NB4 (cell line): ENCODE data around the gene SYNM.

Experiments used
- DNase-seq: peaks from one replicate; pipeline ENCODE4 v3.0.0; 2010; ENCODE audit warnings: low read depth
- H3K4me3 ChIP-seq: one replicate; pipeline ENCODE4 v1.5.1; 2011; ENCODE audit warnings: mild to moderate bottlenecking, low read depth, low read length, moderate library complexity
- CTCF ChIP-seq: IDR thresholded peaks from one replicate; pipeline ENCODE4 v1.5.1; 2012; ENCODE audit warnings: low read depth, low read length
- MYC ChIP-seq: IDR thresholded peaks from 2 replicates; pipeline ENCODE4 v1.6.1; 2011; ENCODE audit warnings: low read depth, low read length
- POLR2A ChIP-seq: IDR thresholded peaks from 2 replicates; pipeline ENCODE4 v1.6.1; 2011; ENCODE audit warnings: mild to moderate bottlenecking; ENCODE audit not compliant: insufficient read length; ENCODE audit errors: extremely low read depth
- TF ChIP-seq, protein P1 (sequence below): IDR thresholded peaks from 2 replicates; pipeline ENCODE4 v1.6.1; 2011; ENCODE audit warnings: low read depth, low read length

The SYNM gene

DNA sequence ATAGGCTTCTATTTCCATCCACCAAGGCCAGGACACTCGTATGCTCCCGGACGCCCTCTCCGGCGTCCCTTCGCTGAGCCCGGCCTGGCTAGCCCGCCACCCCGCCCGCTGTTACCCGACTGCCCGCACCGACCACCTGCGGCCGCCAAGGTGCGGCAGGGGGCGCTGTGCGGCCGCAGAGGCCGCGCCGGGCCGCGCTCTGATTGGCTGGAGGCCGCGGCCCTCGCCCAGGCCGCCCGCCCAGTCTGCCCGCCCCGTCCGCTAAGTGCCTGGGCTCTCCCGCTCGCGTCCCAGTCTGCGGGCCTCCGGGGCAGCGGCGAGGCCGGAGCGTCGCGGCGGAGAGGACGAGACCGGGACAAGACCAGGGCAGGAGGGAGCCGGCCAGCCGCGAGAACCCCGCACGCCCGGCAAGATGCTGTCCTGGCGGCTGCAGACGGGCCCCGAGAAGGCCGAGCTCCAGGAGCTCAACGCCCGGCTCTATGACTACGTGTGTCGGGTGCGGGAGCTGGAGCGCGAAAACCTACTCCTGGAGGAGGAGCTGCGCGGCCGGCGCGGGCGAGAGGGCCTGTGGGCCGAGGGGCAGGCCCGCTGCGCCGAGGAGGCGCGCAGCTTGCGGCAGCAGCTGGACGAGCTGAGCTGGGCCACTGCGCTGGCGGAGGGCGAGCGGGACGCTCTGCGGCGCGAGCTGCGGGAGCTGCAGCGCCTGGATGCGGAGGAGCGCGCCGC, at the start of gene SYNM:
SYNM (plus strand) TSS at position 293 of the 726 bp plus-strand sequence; CDS start at position 413, 120 bp downstream.
- H3K4me3 ChIP-seq: peak within 1 kb of the TSS; percentile 34
- TF ChIP-seq, protein P1, sequence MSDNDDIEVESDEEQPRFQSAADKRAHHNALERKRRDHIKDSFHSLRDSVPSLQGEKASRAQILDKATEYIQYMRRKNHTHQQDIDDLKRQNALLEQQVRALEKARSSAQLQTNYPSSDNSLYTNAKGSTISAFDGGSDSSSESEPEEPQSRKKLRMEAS: no peak
- peak; percentile 44 for TF ChIP-seq CTCF
- peak; percentile 87 for DNase-seq

- no peak overlapping the region for H3K4me3 ChIP-seq
- TF ChIP-seq, protein P1: no peak
- TF ChIP-seq CTCF: no peak
- no peak for TF ChIP-seq POLR2A
- TF ChIP-seq MYC: no peak
- DNase-seq: no peak
These were observed 49.2 kb upstream of the SYNM start for GRCh38 chr15:99055555-99056134.

DNA sequence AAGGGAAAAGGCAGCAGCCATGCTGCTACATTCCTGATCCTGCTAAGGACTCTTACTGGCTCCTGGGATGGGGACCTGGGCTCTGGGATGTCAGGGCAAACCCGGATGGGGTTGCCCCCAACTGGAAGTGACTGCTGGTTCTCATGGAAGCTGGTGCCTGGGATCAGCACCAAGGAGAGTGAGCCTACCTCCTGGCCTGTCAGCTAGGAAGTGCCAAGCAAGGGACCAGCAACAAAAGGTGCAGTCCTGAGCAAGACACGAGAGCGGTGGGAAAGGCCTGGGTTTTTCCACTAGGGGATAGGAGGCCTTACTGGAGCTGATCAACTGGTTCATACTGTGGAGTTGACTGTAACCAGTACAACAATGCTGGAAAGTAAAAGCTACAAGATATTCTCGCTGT, 47.9 kb upstream of the SYNM start:
- DNase-seq: no peak
- H3K4me3 ChIP-seq: no peak overlapping the region
- TF ChIP-seq, protein P1: no peak
- TF ChIP-seq POLR2A (no peak), MYC (no peak), CTCF (no peak)

DNA sequence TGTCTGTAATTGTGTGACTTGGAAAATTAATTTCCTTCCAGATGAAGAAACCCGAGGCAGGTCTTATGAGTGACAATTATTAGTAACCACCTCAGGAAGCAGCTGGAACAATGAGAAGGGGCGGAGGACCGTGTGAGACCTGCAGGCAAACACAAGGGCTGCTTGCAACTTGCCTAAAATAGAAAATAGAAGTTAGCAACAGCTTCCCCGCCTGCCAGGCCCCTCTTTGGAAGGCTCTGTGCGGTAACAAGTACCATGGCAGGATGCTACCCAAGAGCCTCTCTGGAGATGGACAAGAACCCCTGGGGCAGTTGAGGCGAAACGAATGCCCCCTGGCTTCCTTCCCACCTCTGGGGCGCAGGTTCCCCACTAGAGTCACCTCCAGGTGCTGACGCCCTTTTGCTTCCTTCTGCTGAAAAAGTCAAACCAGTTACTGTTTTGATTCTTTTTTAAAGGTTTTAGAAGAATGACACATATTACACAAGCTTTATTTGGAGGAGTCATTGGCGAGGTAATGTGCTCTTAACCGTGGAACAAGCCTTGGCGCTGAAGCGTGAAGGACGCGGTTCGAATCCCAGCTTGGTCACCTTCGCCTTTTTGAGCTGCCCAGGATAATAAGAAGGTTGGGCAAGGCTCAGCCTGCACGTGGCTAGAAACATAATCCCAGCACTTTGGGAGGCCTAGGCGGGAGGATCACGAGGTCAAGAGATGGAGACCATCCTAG, 47.0 kb upstream of the SYNM start:
- DNase-seq: peak; percentile 36
- H3K4me3 ChIP-seq: no peak overlapping the region

GRCh38 chr15:99058421-99058870, 46.4 kb upstream of the SYNM start:
- H3K4me3 ChIP-seq: peak overlapping the region; percentile 47
- DNase-seq: peak; percentile 30
- TF ChIP-seq MYC: no peak
- TF ChIP-seq, protein P1: no peak
- TF ChIP-seq POLR2A: no peak
- TF ChIP-seq CTCF: no peak

More for the DNA sequence above, 47.0 kb upstream of the SYNM start:
- TF ChIP-seq, protein P1: no peak
- TF ChIP-seq CTCF (no peak), POLR2A (no peak), MYC (no peak)
